Left ventricle myocardium inferior (tissue), 1 donor: ENCODE measurements around the gene HDAC9. TPM values are rescaled to one million over a fixed set of nuclear protein-coding genes. Genes with fewer than 3 reads are reported as not detected.

ENCODE experiments used
- DNase-seq: peaks from one replicate; pipeline ENCODE4 v3.0.0-alpha.2; 2020
- H3K27ac ChIP-seq: fragments of 200-600 bp; replicated peaks from 2 replicates; pipeline ENCODE4 v1.8.0; 2021
- H3K27me3 ChIP-seq: fragments of 200-600 bp; 2 replicates; pipeline ENCODE4 v1.8.0; 2021; ENCODE audit warnings: low read depth
- H3K36me3 ChIP-seq: fragments of 200-600 bp; 2 replicates; pipeline ENCODE4 v1.8.0; 2021
- H3K4me1 ChIP-seq: fragments of 200-600 bp; 2 replicates; pipeline ENCODE4 v1.8.0; 2021
- H3K4me3 ChIP-seq: fragments of 200-600 bp; 2 replicates; pipeline ENCODE4 v1.8.0; 2021; ENCODE audit warnings: mild to moderate bottlenecking, moderate library complexity
- H3K9me3 ChIP-seq: fragments of 200-600 bp; replicated peaks from 2 replicates; pipeline ENCODE4 v1.8.0; 2021
- intact Hi-C: fragments of 100-400 bp; cut with micrococcal nuclease; formaldehyde crosslinking; loops from one replicate; pipeline ENCODE4 v1.11.0; 2022
- total RNA-seq: library from RNA; stranded (reverse); fragmentation: NEBNext Ultra II Directional; extraction: Animal tissue kit (Norgen Biotek cat#: 25700); gene quantifications from one replicate; pipeline ENCODE4 v1.2.1, GENCODE V29; 2021
- TF ChIP-seq, protein P1 (sequence below): fragments of 200-600 bp; IDR thresholded peaks from 2 replicates; pipeline ENCODE4 v1.8.0; 2021; ENCODE audit warnings: antibody characterized with exemption, mild to moderate bottlenecking, borderline replicate concordance
- donor health status: DM: no; HTN: yes; CAD: no; lungs with severe emphysema.

Gene HDAC9
- total RNA-seq, 1 donor from 2014 or later, result 39.6 TPM

DNA sequence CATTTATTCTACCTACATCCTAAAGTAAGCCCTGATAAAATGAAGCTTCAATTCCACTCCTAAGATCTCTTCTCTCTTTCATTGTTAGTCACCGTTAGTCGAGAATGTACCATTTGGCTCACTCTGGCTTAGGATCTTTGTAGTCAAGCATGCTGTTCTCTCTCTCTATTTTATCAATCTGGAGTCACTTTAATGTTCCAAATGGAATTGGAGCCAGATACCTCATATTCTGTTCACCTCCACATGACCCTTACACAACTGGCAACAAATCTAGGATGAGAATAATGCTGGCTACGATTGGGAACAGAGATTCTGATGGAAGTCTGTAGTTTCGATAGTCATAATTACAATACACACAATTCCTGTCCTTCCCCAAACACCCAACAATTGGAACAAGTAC is 408.1 kb downstream of the HDAC9 start:
- H3K27me3 ChIP-seq, result no peaks in the 10 kb centered on the region
- no peak overlapping the region for H3K27ac ChIP-seq
- TF ChIP-seq, protein P1, sequence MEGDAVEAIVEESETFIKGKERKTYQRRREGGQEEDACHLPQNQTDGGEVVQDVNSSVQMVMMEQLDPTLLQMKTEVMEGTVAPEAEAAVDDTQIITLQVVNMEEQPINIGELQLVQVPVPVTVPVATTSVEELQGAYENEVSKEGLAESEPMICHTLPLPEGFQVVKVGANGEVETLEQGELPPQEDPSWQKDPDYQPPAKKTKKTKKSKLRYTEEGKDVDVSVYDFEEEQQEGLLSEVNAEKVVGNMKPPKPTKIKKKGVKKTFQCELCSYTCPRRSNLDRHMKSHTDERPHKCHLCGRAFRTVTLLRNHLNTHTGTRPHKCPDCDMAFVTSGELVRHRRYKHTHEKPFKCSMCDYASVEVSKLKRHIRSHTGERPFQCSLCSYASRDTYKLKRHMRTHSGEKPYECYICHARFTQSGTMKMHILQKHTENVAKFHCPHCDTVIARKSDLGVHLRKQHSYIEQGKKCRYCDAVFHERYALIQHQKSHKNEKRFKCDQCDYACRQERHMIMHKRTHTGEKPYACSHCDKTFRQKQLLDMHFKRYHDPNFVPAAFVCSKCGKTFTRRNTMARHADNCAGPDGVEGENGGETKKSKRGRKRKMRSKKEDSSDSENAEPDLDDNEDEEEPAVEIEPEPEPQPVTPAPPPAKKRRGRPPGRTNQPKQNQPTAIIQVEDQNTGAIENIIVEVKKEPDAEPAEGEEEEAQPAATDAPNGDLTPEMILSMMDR, result no peak
- H3K4me1 ChIP-seq, result peaks cover 6% of the 10 kb centered on the region
- H3K36me3 ChIP-seq, result no peaks in the 10 kb centered on the region
- DNase-seq, result no peak
- no peak overlapping the region for H3K4me3 ChIP-seq
- intact Hi-C loops, result no loop called here
- H3K9me3 ChIP-seq, result peaks cover 2% of the 10 kb centered on the region

GRCh38 chr7:18905316-18905943 is 409.9 kb downstream of the HDAC9 start:
- peaks cover 11% of the 10 kb centered on the region for H3K9me3 ChIP-seq
- no peaks in the 10 kb centered on the region for H3K27me3 ChIP-seq
- TF ChIP-seq, protein P1, result no peak
- H3K4me3 ChIP-seq, result no peak overlapping the region
- H3K36me3 ChIP-seq, result no peaks in the 10 kb centered on the region
- intact Hi-C loops, result no loop called here
- H3K4me1 ChIP-seq, result peaks cover 6% of the 10 kb centered on the region
- H3K27ac ChIP-seq, result no peak overlapping the region
- no peak for DNase-seq

- H3K27me3 ChIP-seq, result no peaks in the 10 kb centered on the region
- H3K4me1 ChIP-seq, result peaks cover 6% of the 10 kb centered on the region
- H3K4me3 ChIP-seq, result no peak overlapping the region
- no peak for DNase-seq
- H3K36me3 ChIP-seq, result no peaks in the 10 kb centered on the region
- intact Hi-C loops, result no loop called here
- TF ChIP-seq, protein P1, result no peak
- H3K9me3 ChIP-seq, result peaks cover 11% of the 10 kb centered on the region
- H3K27ac ChIP-seq, result no peak overlapping the region
Measured at GRCh38 chr7:18906901-18907300, 411.4 kb downstream of the HDAC9 start.

DNA sequence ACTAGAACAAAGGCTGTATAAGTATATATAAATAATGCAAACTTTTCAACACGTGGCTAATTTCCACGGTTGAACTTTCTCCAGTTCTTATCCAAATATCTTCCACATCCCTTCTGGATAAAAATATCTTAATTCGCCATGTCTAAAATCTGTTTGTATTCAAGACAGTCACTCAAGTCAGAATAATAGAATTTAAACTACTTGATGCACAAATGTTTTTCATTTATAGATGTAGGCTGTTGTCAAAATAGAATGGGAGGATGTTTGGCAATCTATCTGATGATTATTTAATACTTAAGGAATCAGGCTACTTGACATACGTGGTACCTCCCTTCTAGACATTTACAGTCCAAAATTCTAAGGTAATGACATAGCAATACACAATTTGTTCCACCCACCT is 417.6 kb downstream of the HDAC9 start:
- TF ChIP-seq, protein P1, result no peak
- Histone ChIP-seq H3K27me3 (no peaks in the 10 kb centered on the region), H3K4me1 (no peaks in the 10 kb centered on the region), H3K27ac (no peak overlapping the region), H3K36me3 (no peaks in the 10 kb centered on the region), H3K9me3 (peaks cover 11% of the 10 kb centered on the region), H3K4me3 (no peak overlapping the region)
- intact Hi-C loops, result no loop called here
- no peak for DNase-seq

DNA sequence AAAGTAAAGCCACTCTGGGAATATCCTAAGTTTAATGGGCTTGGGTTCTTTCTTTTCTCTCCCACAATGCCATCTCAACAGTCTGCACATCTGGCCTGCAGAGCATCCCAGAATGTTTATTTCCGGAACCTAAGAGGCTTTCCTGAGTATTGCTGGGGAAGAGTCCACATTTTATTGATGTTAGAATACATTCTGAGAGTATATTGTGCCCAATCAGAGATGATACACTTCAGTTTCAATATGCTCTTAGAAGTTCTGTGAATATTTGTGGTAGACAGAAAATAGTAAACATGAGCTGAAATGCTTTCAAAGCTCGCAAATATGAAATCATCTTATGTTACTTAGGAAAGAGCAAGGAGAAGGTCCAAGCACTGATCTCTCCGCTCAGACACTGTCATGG is 421.3 kb downstream of the HDAC9 start:
- H3K4me1 ChIP-seq, result no peaks in the 10 kb centered on the region
- H3K4me3 ChIP-seq, result no peak overlapping the region
- DNase-seq, result no peak
- peaks cover 6% of the 10 kb centered on the region for H3K9me3 ChIP-seq
- no peak overlapping the region for H3K27ac ChIP-seq
- no peaks in the 10 kb centered on the region for H3K36me3 ChIP-seq
- no peaks in the 10 kb centered on the region for H3K27me3 ChIP-seq
- intact Hi-C loops, result no loop called here
- TF ChIP-seq, protein P1, result no peak
